OCI-LY1 (cell line): Measurements from ENCODE around the gene ALX4.

Experiments used
- CTCF ChIP-seq: fragments of 200-600 bp; sonication (generic), shearing (Covaris generic); IDR thresholded peaks from 2 replicates; pipeline ENCODE4 v1.5.1; 2017; ENCODE audit warnings: mild to moderate bottlenecking, antibody characterized with exemption, low read length, moderate library complexity, mixed read lengths
- EZH2 ChIP-seq: fragments of 200-600 bp; sonication (generic), shearing (Covaris generic); IDR thresholded peaks from 2 replicates; pipeline ENCODE4 v1.8.0; 2017; ENCODE audit warnings: borderline replicate concordance, mixed run types, mild to moderate bottlenecking, antibody characterized with exemption, low read length, moderate library complexity, mixed read lengths

- no peak for TF ChIP-seq CTCF
- TF ChIP-seq EZH2: no peak
Measured at GRCh38 chr11:44236296-44236695, 73.6 kb downstream of the ALX4 start.
